HepG2 (cell line): ENCODE results near the gene CPPED1. TPM values are rescaled to one million over a fixed set of nuclear protein-coding genes. Genes with fewer than 3 reads are reported as not detected.

Experiments
- ATAC-seq: fragments of 200-7000 bp; cut with Tn5 transposase; 3 replicates; pipeline ENCODE4 v1.9.1; 2020; ENCODE audit warnings: mild to moderate bottlenecking, moderate library complexity
- BruUV-seq: library from RNA; stranded (reverse); fragments of 400-500 nt; replicated peaks from 2 replicates; lab custom pipeline; 2021; lab: Mats Ljungman, UMichigan
- CTCF ChIA-PET: fragments of 300-600 bp; formaldehyde crosslinking; extraction: SDS; loops from one replicate; lab custom pipeline; 2021; ENCODE audit warnings: low total read pairs, inconsistent platforms, low intra/inter-chr PET ratio; lab: Yijun Ruan, JAX
- POLR2A ChIA-PET: fragments of 350-600 bp; sonication (Branson Sonifier 250); formaldehyde crosslinking; loops from one replicate; lab custom pipeline; 2020; ENCODE audit warnings: antibody characterized with exemption, inconsistent platforms; lab: Yijun Ruan, JAX
- DNase-seq: peaks from one replicate; pipeline ENCODE4 v3.0.0-alpha.2; 2015; ENCODE audit warnings: low spot score
- FAIRE-seq: peaks from 3 replicates; lab custom pipeline; 2011; peaks lifted over from hg19 to GRCh38; lab: Jason Lieb, UNC
- H2AFZ ChIP-seq: one replicate; pipeline ENCODE4 v1.6.1; 2011; ENCODE audit warnings: low read length, inconsistent platforms
- H3K27ac ChIP-seq: fragments of 300-600 bp; 3 replicates; pipeline ENCODE4 v1.8.0; 2011; ENCODE audit warnings: mixed run types, mild to moderate bottlenecking, mixed read lengths, low read length, inconsistent platforms; ENCODE audit not compliant: insufficient read depth; ENCODE audit errors: extremely low read length
- H3K27me3 ChIP-seq, 2 experiments: fragments of 200-600 bp in 1 of 2; 2 replicates in 1 of 2; 3 replicates in 1 of 2; pipeline versions ENCODE4 v1.6.0 to v1.8.0; 2011; ENCODE audit warnings: low read length in 2 of 2, mild to moderate bottlenecking in 2 of 2, moderate library complexity in 2 of 2, inconsistent platforms in 1 of 2; ENCODE audit not compliant: insufficient read depth in 2 of 2, control insufficient read depth in 1 of 2
- H3K36me3 ChIP-seq, 2 experiments: fragments of 200-600 bp in 1 of 2; replicated peaks in 1 of 2; 2 replicates in 1 of 2; 3 replicates in 1 of 2; pipeline versions ENCODE4 v1.5.1 to v1.8.0; 2011; ENCODE audit warnings: low read length in 2 of 2, inconsistent platforms in 1 of 2; ENCODE audit not compliant: insufficient read depth in 2 of 2, control insufficient read depth in 1 of 2
- H3K4me1 ChIP-seq: 2 replicates; pipeline ENCODE4 v1.5.1; 2012; ENCODE audit warnings: low read length, inconsistent platforms; ENCODE audit not compliant: insufficient read depth
- H3K4me2 ChIP-seq: 2 replicates; pipeline ENCODE4 v1.6.0; 2011; ENCODE audit warnings: low read depth, low read length, inconsistent platforms
- H3K4me3 ChIP-seq, 3 experiments: fragments of 200-600 bp in 1 of 3; sonication (generic), shearing (Covaris generic) in 1 of 3; replicated peaks in 1 of 3; 2 replicates each; pipeline ENCODE4 v1.5.1; 2011 to 2016; ENCODE audit warnings: low read length in 3 of 3, inconsistent platforms in 2 of 3, low read depth in 2 of 3, mild to moderate bottlenecking in 2 of 3, control low read depth in 1 of 3, mixed read lengths in 1 of 3; ENCODE audit not compliant: insufficient read depth in 1 of 3
- H3K79me2 ChIP-seq: one replicate; pipeline ENCODE4 v1.6.1; 2011; ENCODE audit warnings: low read length, inconsistent platforms; ENCODE audit not compliant: insufficient read depth
- H3K9ac ChIP-seq: 2 replicates; pipeline ENCODE4 v1.6.0; 2011; ENCODE audit warnings: mild to moderate bottlenecking, low read depth, low read length, inconsistent platforms; ENCODE audit not compliant: insufficient read depth
- H3K9me3 ChIP-seq: 2 replicates; pipeline ENCODE4 v1.5.1; 2012; ENCODE audit warnings: mild to moderate bottlenecking, low read length
- H4K20me1 ChIP-seq: 2 replicates; pipeline ENCODE4 v1.6.0; 2011; ENCODE audit warnings: inconsistent platforms, mild to moderate bottlenecking, low read length, moderate library complexity; ENCODE audit not compliant: insufficient read depth
- KLF15 ChIP-seq: sonication (generic); formaldehyde crosslinking; IDR thresholded peaks from 2 replicates; pipeline ENCODE4 v1.8.1; 2023; ENCODE audit warnings: borderline replicate concordance, mild to moderate bottlenecking, inconsistent platforms, missing genetic modification reagents, mixed read lengths
- RBM22 ChIP-seq: fragments of 200-400 bp; formaldehyde crosslinking; optimal IDR thresholded peaks from 2 replicates; pipeline ENCODE3; 2017; ENCODE audit warnings: mild to moderate bottlenecking, low read length, moderate library complexity
- SOX13 ChIP-seq, 3 experiments: fragments of 450-650 bp in 1 of 3; sonication (generic) in 1 of 3; formaldehyde crosslinking in 1 of 3; IDR thresholded peaks in 2 of 3; conservative IDR thresholded peaks in 1 of 3; 2 replicates each; pipeline versions ENCODE4 v1.5.0 to v1.6.1; 2016 to 2020; ENCODE audit warnings: antibody characterized with exemption in 1 of 3, mild to moderate bottlenecking in 1 of 3, missing compliant biosample characterization in 1 of 3, missing genetic modification reagents in 1 of 3, moderate library complexity in 1 of 3
- ZNF605 ChIP-seq: sonication (generic); formaldehyde crosslinking; IDR thresholded peaks from 2 replicates; pipeline ENCODE4 v1.8.0; 2022; ENCODE audit warnings: mild to moderate bottlenecking, missing genetic modification reagents
- WGBS: methylation state at CpG from one replicate; pipeline ENCODE4 v1.1.6; 2017; ENCODE audit warnings: low lambda C conversion rate; 5-methylcytosine and 5-hydroxymethylcytosine counted together
- in situ Hi-C: cut with HindIII; loops from 2 replicates; pipeline ENCODE4 v1.10.0; 2017; ENCODE audit warnings: low pct_unique_long_range_greater_than_20kb; ENCODE audit not compliant: extremely low pct_ligation_motif_present
- intact Hi-C: fragments of 100-400 bp; cut with micrococcal nuclease; formaldehyde crosslinking; loops from one replicate; pipeline ENCODE4 v1.10.0; 2022; ENCODE audit not compliant: unreplicated experiment
- polyA plus RNA-seq, 8 experiments: library from polyadenylated mRNA; depleted of rRNA in 3 of 8; stranded (reverse) in 7 of 8; unstranded in 1 of 8; fragments of >200 nt; fragmentation: Illumina TruSeq in 4 of 8; extraction: Trizol in 4 of 8; gene quantifications; 2 replicates each; pipeline versions ENCODE4 v1.2.1 to v1.2.3, GENCODE V29; 2011 to 2016; ENCODE audit warnings: low read depth in 4 of 8, missing spikeins in 1 of 8, mixed read lengths in 1 of 8; ENCODE audit not compliant: insufficient read depth in 1 of 8
- total RNA-seq, 5 experiments: library from RNA; depleted of rRNA; stranded (reverse); fragments of >200 nt; fragmentation: Illumina TruSeq; extraction: Trizol; gene quantifications; 2 replicates each; pipeline ENCODE4 v1.2.3, GENCODE V29; 2016; ENCODE audit warnings: low read depth in 1 of 5

Gene CPPED1
- total and polyA plus RNA-seq, 2 of the 13 experiments (the other 11 are each of a cell fraction or from before 2014, with no cell fraction given), result 66.6 to 71.3 TPM

- Histone ChIP-seq H3K4me3 (no peak overlapping the region), H3K27ac (no peak overlapping the region), H2AFZ (no peak overlapping the region), H3K9ac (no peak overlapping the region), H3K27me3 (no peaks in the 10 kb centered on the region), H3K4me2 (no peak overlapping the region), H4K20me1 (no peaks in the 10 kb centered on the region), H3K36me3 (peaks cover 22 to 68% of the 10 kb centered on the region in 2 experiments), H3K4me1 (peaks cover 17% of the 10 kb centered on the region), H3K79me2 (peaks cover 18% of the 10 kb centered on the region), H3K9me3 (no peaks in the 10 kb centered on the region)
- no peak for TF ChIP-seq ZNF605 (CRISPR knock-in tag)
- in situ Hi-C loops, result no loop called here
- BruUV-seq, result no TSS peak
- intact Hi-C loops, result no loop called here
- DNase-seq (no peak), FAIRE-seq (no peak), ATAC-seq (no peak)
- POLR2A ChIA-PET, result no interaction called here
- CTCF ChIA-PET, result no interaction called here
- 97% methylated on average over 8 of the region's 8 CpGs for WGBS
Measured at GRCh38 chr16:12773221-12773620, 30.5 kb downstream of the CPPED1 start.

- 80% methylated on average over 5 of the region's 5 CpGs for WGBS
- no peak overlapping the region for H3K4me3 ChIP-seq
- no peaks in the 10 kb centered on the region for H3K27me3 ChIP-seq
- ChIA-PET CTCF (no interaction called here), POLR2A (no interaction called here)
- peak overlapping the region; percentile 39 for H3K27ac ChIP-seq
- no peaks in the 10 kb centered on the region for H3K9me3 ChIP-seq
- H3K9ac ChIP-seq, result no peak overlapping the region
- H3K4me1 ChIP-seq, result peaks cover 17% of the 10 kb centered on the region
- in situ Hi-C loops (no loop called here), intact Hi-C loops (no loop called here)
- FAIRE-seq (no peak), DNase-seq (peak; percentile 52), ATAC-seq (peak; percentile 43; the same call in 1 of the 3 replicates)
- no peaks in the 10 kb centered on the region for H4K20me1 ChIP-seq
- TF ChIP-seq KLF15 (no peak), SOX13 (IDR thresholded peaks at IDR 0.05) (no peak), SOX13 (CRISPR knock-in tag; conservative IDR thresholded peaks at IDR 0.05 in 1 of 2, IDR thresholded peaks at IDR 0.05 in 1 of 2) (0 out of 4 replicates have a peak, but pooled peaks of 1 of the 2 experiments have one; percentile 28), RBM22 (peak; percentile 76)
- peaks cover 23 to 63% of the 10 kb centered on the region in 2 experiments for H3K36me3 ChIP-seq
- H2AFZ ChIP-seq, result no peak overlapping the region
- peaks cover 20% of the 10 kb centered on the region for H3K79me2 ChIP-seq
- H3K4me2 ChIP-seq, result no peak overlapping the region
- BruUV-seq, result no TSS peak
Measured at GRCh38 chr16:12771341-12771798, 32.3 kb downstream of the CPPED1 start.
